NCI-H345 (cell line): ENCODE results near the gene TREM1.
"Not testable (repeated sequence)": the region's sequence is repeated elsewhere in the genome, so short reads cannot be mapped to it uniquely, and the experiment has no call there.

Source experiments
- DNase-seq: peaks from one replicate; lab custom pipeline; 2025; lab: John Stamatoyannopoulos, UW

The TREM1 gene

GRCh38 chr6:41257369-41258195, 28.9 kb downstream of the TREM1 start:
- peak; percentile 63 for DNase-seq

- DNase-seq: no peak
Measured at GRCh38 chr6:41256383-41256782, 30.1 kb downstream of the TREM1 start.

- no peak for DNase-seq
Measured at GRCh38 chr6:41255638-41256246, 30.7 kb downstream of the TREM1 start.

GRCh38 chr6:41255110-41255509, 31.4 kb downstream of the TREM1 start:
- no peak for DNase-seq

- no peak for DNase-seq
Measured at GRCh38 chr6:41252401-41253169, 33.9 kb downstream of the TREM1 start.

GRCh38 chr6:41247882-41248705, 38.4 kb downstream of the TREM1 start:
- no peak for DNase-seq

GRCh38 chr6:41247288-41247865, 39.1 kb downstream of the TREM1 start:
- DNase-seq: no peak

- not testable (repeated sequence) for DNase-seq
Measured at GRCh38 chr6:41246529-41246928, 40.0 kb downstream of the TREM1 start.

- no peak for DNase-seq
Measured at GRCh38 chr6:41239467-41240159, 46.9 kb downstream of the TREM1 start.

- no peak for DNase-seq
Measured at GRCh38 chr6:41237128-41237527, 49.4 kb downstream of the TREM1 start.

- DNase-seq: no peak
Measured at GRCh38 chr6:41236276-41236675, 50.2 kb downstream of the TREM1 start.

- DNase-seq: no peak
Measured at GRCh38 chr6:41232667-41233066, 53.8 kb downstream of the TREM1 start.

GRCh38 chr6:41231246-41231645, 55.2 kb downstream of the TREM1 start:
- DNase-seq: no peak

- no peak for DNase-seq
Measured at GRCh38 chr6:41229721-41230120, 56.8 kb downstream of the TREM1 start.

GRCh38 chr6:41228616-41229015, 57.9 kb downstream of the TREM1 start:
- DNase-seq: no peak

GRCh38 chr6:41228096-41228495, 58.4 kb downstream of the TREM1 start, which contains the start of gene TREML4:
TREML4 (plus strand) TSS chr6:41228349; CDS start chr6:41228428, 79 bp downstream.
- no peak for DNase-seq

- DNase-seq: no peak
Measured at GRCh38 chr6:41226752-41227151, 59.7 kb downstream of the TREM1 start.

- no peak for DNase-seq
Measured at GRCh38 chr6:41224800-41225199, 61.7 kb downstream of the TREM1 start.
